CD1c-positive myeloid dendritic cell (primary cell): ENCODE results near the gene SLC38A10.

Experiments
- DNase-seq: peaks from one replicate; pipeline ENCODE4 v3.0.0-alpha.2; 2016; ENCODE audit errors: extremely low spot score

Gene SLC38A10

DNA sequence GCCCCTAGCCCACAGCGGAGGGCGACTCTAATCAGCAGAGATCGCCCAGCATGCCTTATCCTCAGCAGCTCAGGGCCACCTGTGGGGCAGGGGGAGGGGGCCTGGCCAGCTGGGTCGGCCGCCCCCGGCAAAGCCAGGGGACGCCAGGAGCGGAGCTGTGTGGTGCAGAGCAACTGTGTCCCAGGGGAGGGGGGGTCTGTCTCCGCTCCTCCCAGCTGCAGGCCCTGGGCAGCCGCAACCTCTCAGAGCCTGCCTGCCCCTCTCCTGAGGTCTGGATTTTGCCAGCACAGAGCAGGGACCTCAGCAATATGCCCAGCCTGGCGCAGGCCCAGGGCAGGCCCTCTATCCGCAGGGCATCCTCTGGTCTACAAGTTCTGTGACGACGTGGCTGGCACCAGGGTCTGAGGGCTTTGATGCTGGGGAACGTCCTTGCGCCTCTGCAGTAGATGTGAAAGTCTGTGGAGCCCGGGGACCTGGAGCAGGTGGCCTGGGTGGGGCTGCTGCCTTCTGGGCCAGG, 36.5 kb upstream of the SLC38A10 start:
- no peak for DNase-seq

DNA sequence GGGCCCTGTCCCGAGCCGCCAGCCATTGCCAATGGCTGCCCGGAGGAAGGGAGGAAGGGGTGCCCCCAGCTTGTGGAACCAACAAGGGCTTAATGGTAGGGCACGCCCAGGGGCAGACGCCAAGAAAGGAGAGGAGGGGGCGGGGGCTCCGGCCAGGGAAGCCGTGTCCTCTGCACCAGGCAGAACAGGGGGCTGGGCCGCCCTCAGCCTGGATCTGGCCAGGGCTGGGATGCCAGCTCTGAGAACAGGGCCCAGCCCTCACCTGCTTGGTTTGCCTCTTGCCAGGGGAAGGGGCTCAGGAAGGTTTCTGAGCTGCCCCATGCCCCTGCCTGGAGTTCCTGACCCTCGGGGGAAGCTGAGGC, 35.8 kb upstream of the SLC38A10 start:
- no peak for DNase-seq

DNA sequence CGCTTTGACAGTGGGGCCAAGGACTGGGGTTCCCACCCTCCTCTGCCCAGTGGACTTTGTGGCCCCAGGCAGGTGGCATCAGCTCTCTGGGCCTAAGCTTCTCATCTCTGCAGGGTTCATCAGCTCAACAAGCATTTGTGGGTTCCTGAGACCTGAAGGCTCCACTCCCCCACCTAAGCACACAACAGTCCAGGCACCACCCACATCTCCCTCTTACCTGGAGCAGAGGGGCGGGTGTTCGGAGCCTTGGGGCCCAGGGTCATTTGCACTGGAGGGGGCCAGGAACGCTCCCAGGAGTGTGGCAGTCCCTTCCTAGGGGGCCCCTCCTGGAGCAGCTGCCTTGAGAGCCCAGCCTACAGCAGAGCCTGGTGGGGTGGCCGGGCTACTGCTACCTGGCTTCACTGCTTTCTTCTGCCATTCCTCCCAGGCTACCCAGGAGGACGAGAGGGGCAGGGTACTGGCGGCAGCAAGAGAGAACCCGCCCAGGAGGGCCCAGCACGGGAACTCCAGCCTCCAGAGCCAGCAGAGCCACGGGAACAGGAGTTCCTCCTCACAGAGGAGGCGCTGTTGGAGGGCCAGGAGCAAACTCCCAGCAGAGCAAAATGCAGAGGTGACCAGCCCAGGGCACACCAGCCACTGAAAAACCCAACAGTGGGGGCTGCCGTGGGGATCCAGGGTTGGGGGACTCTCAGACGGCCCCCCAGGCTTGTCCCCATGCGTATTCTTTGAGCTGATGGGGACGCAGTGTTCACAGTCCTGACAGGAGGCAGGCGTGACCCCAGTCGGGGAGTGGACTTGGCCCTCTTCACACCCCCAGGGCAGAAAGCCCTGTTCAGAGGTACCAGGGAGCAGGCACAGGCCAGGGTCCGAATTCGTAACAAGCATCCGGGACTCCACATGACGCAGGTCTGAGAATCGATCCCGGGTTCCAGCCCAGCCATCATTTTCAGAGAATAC, 35.1 kb upstream of the SLC38A10 start:
- DNase-seq, result peak; percentile 45

DNA sequence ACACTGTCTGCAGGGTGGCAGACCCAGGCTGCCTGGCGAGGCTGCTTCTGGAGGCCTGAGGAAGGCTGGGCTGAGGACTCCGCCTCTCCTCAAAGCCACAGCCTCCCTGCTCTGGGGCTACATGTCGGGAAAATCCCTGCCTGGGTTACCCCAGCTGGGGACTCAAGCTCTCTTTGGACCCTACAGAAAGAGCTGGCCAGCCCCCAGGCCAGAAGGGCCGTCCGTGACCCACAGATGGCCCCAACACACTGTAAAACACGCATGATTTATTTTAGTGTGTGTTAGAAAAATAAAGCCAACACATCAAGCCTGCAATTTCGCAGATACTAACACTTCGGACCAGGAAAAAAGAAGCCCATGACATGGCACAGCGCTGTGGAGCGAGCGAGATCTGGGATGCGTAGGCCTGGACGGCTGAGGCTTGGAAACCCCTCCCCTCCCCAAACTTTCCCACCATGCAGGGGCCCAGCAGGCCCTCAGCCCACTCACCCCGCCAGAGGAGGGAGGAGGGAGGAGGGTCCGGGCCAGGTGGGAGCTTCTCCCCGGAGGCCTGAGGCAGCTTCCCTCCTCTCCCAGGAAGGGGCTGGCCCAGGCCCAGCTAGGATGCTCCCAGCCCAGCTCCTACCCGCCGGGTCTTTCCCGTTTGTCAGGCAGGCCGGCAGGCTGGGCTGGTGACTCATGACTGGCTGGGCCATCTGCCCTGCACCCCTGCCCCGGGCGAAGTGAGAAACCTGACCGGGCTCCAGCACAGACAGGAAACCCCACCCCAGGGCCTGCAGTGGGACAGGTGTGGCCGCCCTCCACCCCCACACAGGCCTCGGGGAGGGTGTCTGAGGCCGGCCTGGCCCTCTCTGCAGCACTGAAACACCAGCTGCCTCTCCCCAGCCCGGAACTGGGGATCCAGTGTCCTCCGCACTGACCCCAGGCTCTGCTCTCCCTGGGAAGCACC, 34.1 kb upstream of the SLC38A10 start:
- DNase-seq, result peak; percentile 61

GRCh38 chr17:81328489-81328888, 33.4 kb upstream of the SLC38A10 start:
- no peak for DNase-seq

DNA sequence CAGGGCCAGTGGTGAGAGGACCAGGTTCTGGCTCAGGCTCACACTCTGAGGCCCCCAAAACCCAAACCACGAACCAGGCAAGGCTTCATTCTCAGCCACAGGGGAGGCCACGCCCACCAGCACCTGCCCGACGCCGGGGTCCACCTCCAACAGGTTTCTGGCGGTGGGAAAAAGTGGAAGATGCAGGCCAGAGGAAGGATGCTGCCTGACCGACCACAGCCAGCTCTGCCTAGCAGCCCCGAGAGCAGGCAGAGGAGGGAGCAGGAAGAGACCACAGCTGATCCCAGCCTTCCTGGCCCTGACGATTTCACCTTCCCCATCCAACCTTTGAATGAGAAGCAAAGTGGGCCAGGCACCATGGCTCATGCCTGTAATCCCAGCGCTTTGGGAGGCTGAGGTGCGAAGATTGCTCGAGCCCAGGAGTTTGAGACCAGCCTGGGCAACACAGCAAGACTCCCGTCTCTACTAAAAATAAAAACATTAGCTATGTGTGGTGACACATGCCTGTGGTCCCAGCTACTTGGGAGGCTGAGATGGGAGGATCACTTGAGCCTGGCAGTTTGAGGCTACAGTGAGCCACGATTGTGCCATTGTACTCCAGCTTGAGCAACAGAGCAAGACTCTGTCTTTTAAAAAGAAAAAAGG, 30.7 kb upstream of the SLC38A10 start:
- no peak for DNase-seq

DNA sequence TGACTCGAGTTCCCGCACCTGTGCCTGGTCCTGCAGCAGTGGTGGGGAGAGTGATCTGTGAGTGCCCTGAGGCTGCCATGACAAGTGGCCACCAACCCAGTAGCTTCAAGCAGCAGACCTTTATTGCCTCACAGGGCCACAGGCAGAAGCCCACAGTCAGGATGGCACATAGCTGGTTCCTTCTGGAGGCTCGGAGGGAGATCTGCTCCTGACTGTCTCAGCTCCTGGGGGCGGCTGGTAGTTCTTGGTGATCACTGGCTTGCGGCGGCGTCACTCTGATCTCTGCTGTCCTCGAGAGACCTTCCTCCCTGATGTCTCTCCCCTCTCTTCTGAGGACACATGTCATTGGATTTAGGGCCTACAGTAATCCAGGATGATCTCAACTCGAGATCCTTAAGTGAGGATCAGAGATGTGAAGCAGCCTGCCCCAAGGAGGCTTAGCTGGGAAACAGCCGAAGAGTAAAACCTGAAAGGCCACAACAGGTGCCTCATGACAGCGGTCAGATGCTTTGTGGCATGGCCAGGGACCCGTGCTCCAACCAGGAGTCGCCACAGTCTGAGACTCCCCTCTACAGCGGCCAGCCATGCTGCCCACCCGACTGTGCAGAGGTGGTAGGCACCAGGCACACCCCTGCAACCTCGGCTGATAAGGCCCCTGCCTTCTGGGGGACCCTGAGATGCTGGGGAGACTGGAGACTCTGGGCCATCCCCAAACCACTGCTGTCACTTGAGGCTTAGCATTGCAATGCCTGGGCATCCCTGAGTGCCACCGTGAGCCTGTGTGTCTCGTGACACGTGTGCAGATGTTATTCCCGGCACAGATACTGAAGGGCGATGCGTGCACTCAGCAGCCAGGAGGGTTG, 30.0 kb upstream of the SLC38A10 start:
- DNase-seq, result no peak

- no peak for DNase-seq
These were observed 29.2 kb upstream of the SLC38A10 start for GRCh38 chr17:81324177-81324850.

GRCh38 chr17:81323411-81323868, 28.3 kb upstream of the SLC38A10 start:
- DNase-seq, result peak; percentile 11

DNA sequence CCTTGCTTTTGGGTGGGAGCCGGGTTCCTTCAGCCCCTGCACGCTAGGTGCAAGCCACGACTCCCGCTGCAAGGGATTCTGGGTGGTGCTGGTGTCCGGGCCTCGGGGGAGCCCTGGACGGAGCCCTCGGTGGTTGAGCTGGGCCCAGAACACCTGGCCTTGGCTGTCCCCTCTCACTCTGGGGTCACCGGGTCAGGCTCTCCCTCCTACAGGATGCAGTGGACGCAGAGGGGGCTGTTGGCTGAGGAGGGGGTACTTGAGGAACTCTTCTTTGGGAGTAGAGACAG, 27.9 kb upstream of the SLC38A10 start:
- DNase-seq, result no peak

DNA sequence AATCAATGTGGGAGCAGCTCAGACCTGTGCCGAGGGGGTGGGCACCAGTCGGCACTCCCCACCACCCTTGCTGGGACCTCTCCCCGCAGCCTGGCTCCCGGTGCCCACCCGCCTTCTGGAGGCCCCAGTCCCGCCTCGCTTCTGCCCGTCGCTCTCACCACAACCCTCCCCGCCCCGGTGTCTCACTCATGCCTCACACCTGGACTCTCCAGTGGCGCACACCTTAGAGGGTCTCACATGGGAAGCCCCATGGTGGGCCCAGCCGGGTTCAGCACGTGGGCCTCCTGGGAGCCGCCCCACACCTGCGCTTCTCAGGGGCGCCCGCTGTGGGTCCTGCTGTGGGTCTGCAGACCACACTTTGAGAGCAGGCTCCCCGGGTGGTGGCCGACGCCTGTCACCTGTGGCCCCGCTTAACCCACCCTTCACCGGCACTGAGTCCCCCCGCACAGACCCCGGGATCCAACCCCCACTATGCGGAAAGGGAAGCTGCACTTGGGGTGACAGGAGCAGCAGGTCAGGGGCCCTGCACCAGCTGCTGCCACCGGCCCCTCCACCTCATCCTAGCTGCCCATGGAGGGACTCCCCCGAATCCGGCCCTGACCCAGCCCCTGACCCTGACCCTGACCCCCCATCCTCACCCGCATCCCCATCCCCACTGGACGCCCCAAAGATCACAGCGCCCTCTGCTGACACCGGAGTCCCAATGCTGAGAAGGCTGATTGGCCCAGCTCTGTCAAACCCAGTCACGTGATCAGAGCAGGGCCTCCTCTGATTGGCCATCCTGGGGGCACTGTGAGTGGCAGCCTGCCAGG, 27.4 kb upstream of the SLC38A10 start:
- peak; percentile 36 for DNase-seq

GRCh38 chr17:81317961-81318605, 23.0 kb upstream of the SLC38A10 start:
- DNase-seq, result no peak

GRCh38 chr17:81317530-81317821, 22.4 kb upstream of the SLC38A10 start:
- no peak for DNase-seq

GRCh38 chr17:81315885-81316391, 20.8 kb upstream of the SLC38A10 start:
- DNase-seq, result no peak

- no peak for DNase-seq
These were observed 20.2 kb upstream of the SLC38A10 start for GRCh38 chr17:81315129-81315884.

GRCh38 chr17:81314398-81315081, 19.4 kb upstream of the SLC38A10 start:
- no peak for DNase-seq

DNA sequence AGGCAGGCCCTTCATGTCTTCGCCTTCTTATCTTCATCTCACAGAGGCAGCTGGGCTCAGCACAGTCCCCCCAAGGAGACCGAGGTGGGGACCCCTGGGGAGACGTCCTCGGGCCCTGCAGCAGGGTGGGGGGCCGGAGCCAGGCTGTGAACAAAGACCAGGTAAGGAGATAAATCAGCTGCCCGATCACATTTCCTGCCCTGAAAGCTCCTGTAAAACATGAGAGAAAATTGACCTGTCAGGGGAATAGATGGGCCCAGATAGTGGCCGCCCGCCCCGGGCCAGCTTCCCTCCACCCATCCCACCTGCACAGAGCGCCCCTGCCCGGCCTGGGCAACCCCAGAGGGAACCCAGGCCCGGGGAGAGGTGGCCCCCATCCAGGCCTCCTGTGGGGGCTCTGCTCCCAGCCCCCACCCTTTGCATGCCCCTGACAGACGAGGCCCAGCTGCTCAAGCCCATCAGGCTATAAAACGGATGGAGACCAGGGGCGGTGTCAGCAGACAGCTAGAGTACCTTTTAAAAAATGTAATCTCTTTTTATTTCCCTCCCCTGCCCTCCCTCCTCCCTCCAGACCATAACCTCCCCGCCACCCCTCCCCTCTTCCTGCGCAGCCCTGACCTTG, 18.8 kb upstream of the SLC38A10 start:
- no peak for DNase-seq
